NCI-H69 (cell line): ENCODE results near the gene USP5.
"Not testable (repeated sequence)": the region's sequence is repeated elsewhere in the genome, so short reads cannot be mapped to it uniquely, and the experiment has no call there.

Source experiments
- DNase-seq: peaks from one replicate; lab custom pipeline; 2025; lab: John Stamatoyannopoulos, UW

The USP5 gene

GRCh38 chr12:6888360-6888759, 36.4 kb downstream of the USP5 start:
- DNase-seq = no peak

GRCh38 chr12:6888794-6889193, 36.8 kb downstream of the USP5 start:
- DNase-seq = not testable (repeated sequence)

GRCh38 chr12:6889775-6890573, 38.0 kb downstream of the USP5 start:
- DNase-seq = not testable (repeated sequence)

DNA sequence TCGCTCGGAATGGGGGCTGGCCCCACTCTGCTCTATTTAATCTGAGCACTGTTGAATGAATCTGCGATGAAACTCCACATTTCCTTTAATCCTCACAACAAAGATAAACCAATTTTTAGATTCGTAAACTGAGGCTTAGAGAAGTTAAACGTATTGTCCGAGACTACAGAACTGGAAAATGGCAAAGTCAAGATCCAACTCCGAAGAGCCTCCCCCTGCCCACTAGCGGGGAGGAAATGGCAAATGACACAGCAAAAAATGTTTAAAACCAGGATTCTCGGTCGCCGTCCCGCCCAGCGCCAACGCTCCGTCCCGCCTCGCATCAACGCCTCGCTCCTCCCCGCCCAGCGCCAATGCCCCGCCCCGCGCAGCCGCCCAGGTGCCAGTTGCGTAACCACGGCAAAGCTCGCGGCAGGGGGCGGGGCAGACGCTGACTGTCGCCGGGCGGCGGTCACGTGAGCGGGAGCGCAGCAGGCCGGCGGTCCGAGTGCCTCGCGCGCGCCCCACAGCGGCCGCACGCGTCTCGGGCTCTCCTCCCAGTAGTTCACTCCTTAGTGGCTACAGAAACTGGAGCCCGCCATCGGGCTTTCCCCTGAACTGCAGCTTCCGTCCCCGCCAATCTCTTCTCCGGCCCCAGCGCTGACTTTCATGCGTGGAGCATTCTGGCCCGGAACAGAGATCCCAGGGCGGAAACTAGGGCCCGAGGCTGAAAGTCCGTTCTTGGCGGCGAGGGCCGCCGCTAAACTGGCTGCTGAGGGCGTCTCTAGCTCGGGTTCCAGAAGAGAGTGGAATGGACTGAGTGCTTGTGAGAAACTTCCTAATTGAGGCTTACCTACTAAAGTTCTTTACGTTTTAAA, 39.1 kb downstream of the USP5 start:
- peak; percentile 99 for DNase-seq

- DNase-seq = no peak
Observed at GRCh38 chr12:6891646-6892001, 39.7 kb downstream of the USP5 start.

DNA sequence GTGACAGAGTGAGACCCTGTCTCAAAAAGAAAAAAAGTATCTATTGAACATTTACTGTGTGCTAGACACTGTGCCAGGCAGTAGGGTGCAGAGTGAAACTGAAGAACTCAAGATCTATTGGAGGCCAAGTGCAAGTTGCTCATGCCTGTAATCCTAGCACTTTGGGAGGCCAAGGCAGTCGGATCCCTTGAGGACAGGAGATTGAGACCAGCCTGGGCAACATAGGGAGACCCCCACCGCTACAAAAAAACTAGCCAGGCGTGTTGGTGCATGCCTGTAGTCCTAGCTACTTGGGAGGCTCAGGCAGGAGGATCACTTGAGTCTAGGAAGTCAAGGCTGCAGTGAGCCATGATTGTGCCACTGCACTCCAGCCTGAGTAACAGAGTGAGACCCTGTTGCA, 40.7 kb downstream of the USP5 start:
- DNase-seq = not testable (repeated sequence)

DNA sequence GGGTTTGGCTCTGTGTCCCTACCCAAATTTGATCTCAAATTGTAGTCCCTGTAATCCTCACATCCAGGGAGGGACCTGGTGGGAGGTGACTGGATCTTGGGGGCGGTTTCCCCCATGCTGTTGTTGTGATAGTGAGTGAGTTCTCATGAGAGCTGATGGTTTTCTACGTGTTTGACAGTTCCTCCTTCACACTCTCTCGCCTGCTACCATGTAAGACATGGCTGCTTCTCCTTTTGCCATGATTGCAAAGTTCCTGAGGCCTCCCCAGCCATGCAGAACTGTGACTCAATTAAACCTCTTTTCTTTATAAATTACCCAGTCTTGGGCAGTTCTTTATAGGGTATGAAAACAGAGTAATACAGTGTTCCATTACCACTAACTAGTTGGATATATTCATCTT, 42.4 kb downstream of the USP5 start:
- no peak for DNase-seq

DNA sequence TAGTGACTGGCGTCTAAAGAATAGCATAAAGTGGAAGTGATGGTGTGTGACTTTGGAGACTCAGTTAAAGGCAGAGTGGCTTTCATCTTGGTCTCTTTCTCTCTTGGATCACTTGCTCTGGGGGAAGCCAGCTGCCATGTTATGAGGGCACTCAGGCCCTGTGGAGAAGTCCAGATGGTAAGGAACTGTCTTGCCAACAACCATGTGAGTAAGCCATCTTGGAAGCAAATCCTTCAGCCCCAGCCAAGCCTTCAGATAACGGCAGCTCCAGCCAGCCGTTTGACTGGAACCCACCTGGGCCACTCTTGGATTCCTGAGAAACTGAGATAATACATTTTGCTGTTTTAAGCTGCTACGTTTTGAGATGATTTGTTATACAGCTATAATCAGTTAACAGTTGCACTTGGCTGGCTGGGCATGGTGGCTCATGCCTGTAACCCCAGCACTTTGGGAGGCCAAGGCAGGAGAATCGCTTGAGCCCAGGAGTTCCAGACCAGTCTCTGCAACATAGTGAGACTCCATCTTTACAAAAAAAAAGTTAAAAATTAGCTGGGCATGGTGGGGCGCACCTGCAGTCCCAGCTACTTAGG, 45.0 kb downstream of the USP5 start:
- DNase-seq = no peak

GRCh38 chr12:6899427-6899826, 47.5 kb downstream of the USP5 start:
- no peak for DNase-seq

GRCh38 chr12:6899837-6900519, 48.0 kb downstream of the USP5 start:
- DNase-seq = peak; percentile 97

GRCh38 chr12:6902448-6902847, 50.5 kb downstream of the USP5 start:
- DNase-seq = no peak

- DNase-seq = no peak
Observed at GRCh38 chr12:6903722-6904121, 51.8 kb downstream of the USP5 start.

DNA sequence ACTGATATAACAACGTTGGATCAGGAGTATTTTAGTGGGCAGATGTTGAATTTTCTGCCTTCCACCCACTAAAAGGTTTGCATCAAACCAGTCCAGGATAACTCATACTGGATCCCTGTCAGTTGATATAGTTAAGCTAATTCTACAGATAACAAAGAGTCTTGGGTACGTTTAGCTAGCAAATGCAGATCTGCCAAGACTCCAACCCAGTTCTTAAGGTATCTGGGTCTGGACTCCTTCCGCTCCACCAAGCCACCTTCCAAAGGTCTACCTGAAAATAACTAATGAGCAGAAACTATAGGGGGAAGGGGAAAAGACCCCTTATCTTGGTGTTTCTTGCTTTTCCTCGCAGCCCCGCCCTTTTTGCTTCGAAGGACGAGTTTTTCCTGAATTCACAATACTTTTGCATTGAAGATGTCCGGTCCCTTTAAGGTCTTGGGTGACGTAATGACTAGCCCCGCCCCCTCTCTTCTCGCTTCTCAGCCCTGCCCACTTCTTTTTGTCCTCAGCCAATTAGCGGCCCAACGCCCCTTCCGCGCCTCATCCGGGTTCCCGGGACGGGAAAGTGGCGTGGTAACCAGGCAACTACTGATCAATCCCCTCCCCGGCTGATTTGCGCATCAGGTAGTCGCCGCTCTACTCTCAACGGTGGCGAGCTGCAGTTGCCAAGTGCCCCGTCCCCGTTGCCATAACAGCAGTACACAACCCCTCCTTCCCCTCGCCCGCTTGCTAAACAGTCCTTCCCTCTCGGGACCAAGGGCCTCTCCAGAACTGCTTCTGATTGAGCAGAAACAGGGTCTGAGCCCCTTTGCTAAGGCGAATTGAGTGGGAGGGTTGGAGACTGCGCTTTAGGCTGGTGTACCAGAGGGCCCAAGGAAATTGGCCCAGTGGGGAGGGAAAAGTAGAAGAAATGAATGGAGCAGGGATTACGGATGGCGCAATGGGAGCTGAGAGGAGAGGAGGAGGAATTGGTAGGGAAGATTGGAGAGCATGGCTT, 52.6 kb downstream of the USP5 start, which contains the start of gene LRRC23:
Gene LRRC23, plus strand, starts transcription at position 543 of the 997 bp plus-strand sequence. CDS start 812 bp downstream, outside the sequence.
- peak; percentile 99 for DNase-seq

- DNase-seq = no peak
Observed at GRCh38 chr12:6905414-6906040, 53.6 kb downstream of the USP5 start.

DNA sequence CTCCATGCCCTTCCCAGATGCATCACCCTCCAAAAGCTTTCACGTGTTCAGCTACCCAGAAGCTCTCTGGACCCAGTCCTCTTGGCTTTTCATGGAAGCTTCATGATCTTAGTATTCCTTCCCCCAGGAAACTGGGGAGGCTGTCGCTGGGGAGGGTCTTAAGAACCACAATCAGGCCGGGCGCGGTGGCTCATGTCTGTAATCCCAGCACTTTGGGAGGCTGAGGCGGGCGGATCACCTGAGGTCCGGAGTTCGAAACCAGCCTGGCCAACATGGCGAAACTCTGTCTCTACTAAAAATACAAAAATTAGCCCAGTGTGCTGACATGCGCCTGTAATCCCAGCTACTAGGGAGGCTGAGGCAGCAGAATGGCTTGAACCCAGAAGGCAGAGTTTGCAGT, 56.2 kb downstream of the USP5 start:
- DNase-seq = not testable (repeated sequence)

DNA sequence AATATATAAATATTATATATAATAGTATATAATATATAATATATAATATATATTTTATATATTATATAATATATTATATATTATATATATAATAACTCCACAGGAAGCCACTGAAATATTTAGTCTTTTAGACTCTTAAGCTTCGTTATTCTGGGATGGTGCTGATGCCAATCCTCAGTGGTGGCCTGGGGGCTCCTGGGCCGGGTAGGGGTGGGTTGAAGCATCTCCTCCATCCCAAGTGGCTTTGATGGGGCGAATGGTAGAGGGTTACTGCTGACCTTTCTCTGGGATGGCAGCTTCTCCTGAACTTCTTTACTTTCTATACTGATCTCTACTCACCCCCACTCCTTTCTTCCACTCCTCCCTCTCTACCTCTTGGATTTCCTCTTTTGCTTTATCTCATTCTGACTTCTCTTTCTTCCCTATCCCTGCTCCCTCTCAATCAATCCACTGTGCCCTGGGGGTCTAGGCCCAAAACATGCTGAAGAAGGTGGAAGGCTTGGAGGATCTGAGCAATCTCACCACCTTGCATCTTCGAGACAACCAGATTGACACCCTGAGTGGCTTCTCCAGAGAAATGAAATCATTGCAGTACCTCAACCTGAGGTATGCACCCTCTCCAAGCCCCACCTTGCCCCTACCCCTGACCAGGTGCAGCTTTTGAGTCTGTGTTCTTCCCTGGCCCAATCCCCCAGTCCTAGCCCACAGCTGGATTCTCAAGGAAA, 57.6 kb downstream of the USP5 start:
- peak; percentile 30 for DNase-seq

- no peak for DNase-seq
Observed at GRCh38 chr12:6912164-6912935, 60.4 kb downstream of the USP5 start.

GRCh38 chr12:6914246-6914946, 62.4 kb downstream of the USP5 start, which contains the start of gene ENO2:
ENO2 (plus strand) TSS chr12:6914580; CDS start chr12:6915833, 1,253 bp downstream.
- DNase-seq = peak; percentile 85
